IMR-90 (cell line): ENCODE data around the gene TMEM184C. TPM values are rescaled to one million over a fixed set of nuclear protein-coding genes. Genes with fewer than 3 reads are reported as not detected.

Source experiments
- ATAC-seq: fragments of 200-7000 bp; cut with Tn5 transposase; 2 replicates; pipeline ENCODE4 v1.9.1; 2020; ENCODE audit warnings: low read depth, mild to moderate bottlenecking, moderate library complexity
- BruUV-seq: library from RNA; stranded (reverse); fragments of 400-500 nt; replicated peaks from 2 replicates; lab custom pipeline; 2021; lab: Mats Ljungman, UMichigan
- CTCF ChIA-PET: fragments of 300-600 bp; formaldehyde crosslinking; extraction: SDS; loops from one replicate; lab custom pipeline; 2021; ENCODE audit warnings: antibody characterized with exemption; lab: Yijun Ruan, JAX
- POLR2A ChIA-PET: fragments of 300-600 bp; sonication (Branson Sonifier 250); formaldehyde crosslinking; loops from one replicate; lab custom pipeline; 2022; ENCODE audit warnings: antibody characterized with exemption; ENCODE audit not compliant: unreplicated experiment; lab: Charles Lee
- DNase-seq: peaks from one replicate; pipeline ENCODE4 v3.0.0; 2013
- H2AFZ ChIP-seq: replicated peaks from 2 replicates; pipeline ENCODE3; 2013; ENCODE audit warnings: low read length, mild to moderate bottlenecking; ENCODE audit not compliant: poor library complexity
- H2AK5ac ChIP-seq: 2 replicates; pipeline ENCODE4 v1.6.1; 2013; ENCODE audit warnings: low read depth, low read length, inconsistent platforms
- H2AK9ac ChIP-seq: replicated peaks from 2 replicates; pipeline ENCODE3; 2013; ENCODE audit warnings: mild to moderate bottlenecking, low read depth, low read length, moderate library complexity; ENCODE audit not compliant: poor library complexity
- H2BK120ac ChIP-seq: 2 replicates; pipeline ENCODE4 v1.6.1; 2013; ENCODE audit warnings: low read depth, low read length, inconsistent platforms
- H2BK15ac ChIP-seq: 3 replicates; pipeline ENCODE4 v1.6.1; 2013; ENCODE audit warnings: low read depth, low read length, inconsistent platforms
- H2BK20ac ChIP-seq: 2 replicates; pipeline ENCODE4 v1.6.1; 2013; ENCODE audit warnings: low read depth, mild to moderate bottlenecking, inconsistent platforms, low read length, moderate library complexity
- H2BK5ac ChIP-seq: 2 replicates; pipeline ENCODE4 v1.6.1; 2013; ENCODE audit warnings: mild to moderate bottlenecking, low read depth, low read length, inconsistent platforms; ENCODE audit not compliant: poor library complexity, severe bottlenecking
- H3K14ac ChIP-seq: replicated peaks from 2 replicates; pipeline ENCODE4 v1.6.1; 2013; ENCODE audit warnings: low read depth, low read length, inconsistent platforms
- H3K18ac ChIP-seq: 2 replicates; pipeline ENCODE4 v1.6.1; 2013; ENCODE audit warnings: low read depth, low read length, control low read depth
- H3K23ac ChIP-seq: 2 replicates; pipeline ENCODE4 v1.6.1; 2013; ENCODE audit warnings: low read depth, low read length, inconsistent platforms
- H3K27ac ChIP-seq: 2 replicates; pipeline ENCODE4 v1.5.1; 2013; ENCODE audit warnings: mild to moderate bottlenecking, control low read depth, low read length; ENCODE audit not compliant: insufficient read depth
- H3K27me3 ChIP-seq: 2 replicates; pipeline ENCODE4 v1.6.1; 2013; ENCODE audit warnings: low read length; ENCODE audit not compliant: control insufficient read depth, insufficient read depth
- H3K36me3 ChIP-seq: 2 replicates; pipeline ENCODE4 v1.6.1; 2013; ENCODE audit warnings: low read length, mixed read lengths; ENCODE audit not compliant: control insufficient read depth, insufficient read depth
- H3K4ac ChIP-seq: 2 replicates; pipeline ENCODE4 v1.6.1; 2013; ENCODE audit warnings: low read depth, low read length, inconsistent platforms
- H3K4me1 ChIP-seq: 2 replicates; pipeline ENCODE4 v1.6.1; 2013; ENCODE audit warnings: low read length, mixed read lengths; ENCODE audit not compliant: control insufficient read depth, insufficient read depth
- H3K4me2 ChIP-seq: 2 replicates; pipeline ENCODE4 v1.6.1; 2013; ENCODE audit warnings: low read depth, mild to moderate bottlenecking, control low read depth, low read length, moderate library complexity
- H3K4me3 ChIP-seq: 2 replicates; pipeline ENCODE4 v1.5.1; 2013; ENCODE audit warnings: low read depth, mild to moderate bottlenecking, control low read depth, low read length, moderate library complexity; ENCODE audit not compliant: insufficient read depth
- H3K56ac ChIP-seq: 2 replicates; pipeline ENCODE4 v1.6.1; 2013; ENCODE audit warnings: low read length, inconsistent platforms; ENCODE audit not compliant: insufficient read depth; ENCODE audit errors: extremely low read depth
- H3K79me1 ChIP-seq, 2 experiments: 2 replicates each; pipeline ENCODE4 v1.6.1; 2013; ENCODE audit warnings: low read length in 2 of 2, inconsistent platforms in 1 of 2, low read depth in 1 of 2
- H3K9ac ChIP-seq: 2 replicates; pipeline ENCODE4 v1.6.1; 2013; ENCODE audit warnings: low read depth, low read length, control low read depth
- H3K9me1 ChIP-seq: 2 replicates; pipeline ENCODE4 v1.6.1; 2013; ENCODE audit warnings: low read length, inconsistent platforms; ENCODE audit not compliant: insufficient read depth
- H3K9me3 ChIP-seq: 2 replicates; pipeline ENCODE4 v1.6.1; 2013; ENCODE audit warnings: low read length; ENCODE audit not compliant: control insufficient read depth, insufficient read depth
- H4K20me1 ChIP-seq: 2 replicates; pipeline ENCODE4 v1.6.1; 2013; ENCODE audit warnings: low read length, inconsistent platforms; ENCODE audit not compliant: insufficient read depth
- H4K5ac ChIP-seq: 2 replicates; pipeline ENCODE4 v1.6.1; 2013; ENCODE audit warnings: mild to moderate bottlenecking, low read depth, low read length, control low read depth
- H4K8ac ChIP-seq, 2 experiments: 2 replicates each; pipeline ENCODE4 v1.6.1; 2013; ENCODE audit warnings: low read depth in 2 of 2, low read length in 2 of 2, control low read depth in 1 of 2, inconsistent platforms in 1 of 2
- H4K91ac ChIP-seq: 2 replicates; pipeline ENCODE4 v1.6.1; 2013; ENCODE audit warnings: low read depth, low read length, inconsistent platforms; ENCODE audit not compliant: insufficient read depth
- BHLHE40 ChIP-seq: fragments of 150-350 bp; IDR thresholded peaks from 2 replicates; pipeline ENCODE4 v1.6.1; 2016; ENCODE audit warnings: mild to moderate bottlenecking, low read depth, low read length
- CEBPB ChIP-seq: IDR thresholded peaks from 2 replicates; pipeline ENCODE4 v1.6.1; 2012; ENCODE audit warnings: low read depth, low read length, improper control_type of control experiment
- CHD1 ChIP-seq: IDR thresholded peaks from 2 replicates; pipeline ENCODE4 v1.6.1; 2012; ENCODE audit warnings: low read depth, low read length, improper control_type of control experiment
- CTCF ChIP-seq: conservative IDR thresholded peaks from 2 replicates; pipeline ENCODE4 v1.5.1; 2012; ENCODE audit warnings: mild to moderate bottlenecking, low read depth, low read length, improper control_type of control experiment
- ELK1 ChIP-seq: fragments of 150-350 bp; IDR thresholded peaks from 2 replicates; pipeline ENCODE4 v1.6.1; 2016; ENCODE audit warnings: low read depth, mild to moderate bottlenecking, low read length, moderate library complexity, borderline replicate concordance
- FOS ChIP-seq: fragments of 150-350 bp; IDR thresholded peaks from 2 replicates; pipeline ENCODE4 v1.6.1; 2016; ENCODE audit warnings: low read depth, low read length
- MAFK ChIP-seq: IDR thresholded peaks from 2 replicates; pipeline ENCODE4 v1.6.1; 2012; ENCODE audit warnings: low read depth, low read length, improper control_type of control experiment
- MAZ ChIP-seq: IDR thresholded peaks from 2 replicates; pipeline ENCODE4 v1.6.1; 2012; ENCODE audit warnings: low read depth, mild to moderate bottlenecking, low read length, improper control_type of control experiment, moderate library complexity, borderline replicate concordance
- MXI1 ChIP-seq: IDR thresholded peaks from 2 replicates; pipeline ENCODE4 v1.6.1; 2012; ENCODE audit warnings: low read depth, mild to moderate bottlenecking, low read length, moderate library complexity, borderline replicate concordance
- NFE2L2 ChIP-seq: fragments of 150-350 bp; IDR thresholded peaks from 2 replicates; pipeline ENCODE4 v1.6.1; 2016; ENCODE audit warnings: low read depth, mild to moderate bottlenecking, low read length
- POLR2A ChIP-seq: IDR thresholded peaks from 2 replicates; pipeline ENCODE4 v1.6.1; 2012; ENCODE audit warnings: mild to moderate bottlenecking, low read depth, low read length
- RAD21 ChIP-seq: IDR thresholded peaks from 2 replicates; pipeline ENCODE4 v1.6.1; 2012; ENCODE audit warnings: low read length, improper control_type of control experiment
- RCOR1 ChIP-seq: IDR thresholded peaks from 2 replicates; pipeline ENCODE4 v1.6.1; 2012; ENCODE audit warnings: mild to moderate bottlenecking, low read length, improper control_type of control experiment; ENCODE audit not compliant: insufficient replicate concordance
- RFX5 ChIP-seq: IDR thresholded peaks from 2 replicates; pipeline ENCODE4 v1.8.0; 2012; ENCODE audit warnings: low read depth, mild to moderate bottlenecking, low read length, moderate library complexity
- SMC3 ChIP-seq: fragments of 150-350 bp; IDR thresholded peaks from 2 replicates; pipeline ENCODE4 v1.6.1; 2016; ENCODE audit warnings: low read depth, mild to moderate bottlenecking, antibody characterized with exemption, low read length, moderate library complexity
- USF2 ChIP-seq: fragments of 150-350 bp; IDR thresholded peaks from 2 replicates; pipeline ENCODE4 v1.6.1; 2017; ENCODE audit warnings: mild to moderate bottlenecking, antibody characterized with exemption, low read length, low read depth
- whole genome bisulfite sequencing, 2 experiments: methylation state at CpG; one replicate each; pipeline versions ENCODE4 v1.1.5 to v1.1.7; 2013; ENCODE audit warnings: missing lambda C conversion rate in 2 of 2; ENCODE audit not compliant: insufficient read length in 1 of 2; ENCODE audit errors: extremely low coverage in 2 of 2; 5-methylcytosine and 5-hydroxymethylcytosine counted together
- dilution Hi-C: fragments of 300-500 bp; cut with HindIII; formaldehyde crosslinking; loops from one replicate; pipeline ENCODE4 v1.14.3; 2018; ENCODE audit warnings: low sequenced_read_pairs; ENCODE audit not compliant: unreplicated experiment
- in situ Hi-C: fragments of 300-500 bp; cut with MboI; formaldehyde crosslinking; loops from 3 replicates; pipeline ENCODE4 v1.14.3; 2019; ENCODE audit warnings: low sequenced_read_pairs, inconsistent platforms, mixed read lengths
- intact Hi-C: fragments of 100-400 bp; cut with micrococcal nuclease; formaldehyde crosslinking; loops from 2 replicates; pipeline ENCODE4 v1.10.0; 2022
- polyA plus RNA-seq, 3 experiments: library from polyadenylated mRNA; depleted of rRNA; stranded (reverse); fragments of >200 nt; gene quantifications; 2 replicates each; pipeline ENCODE4 v1.2.3, GENCODE V29; 2012; ENCODE audit warnings: low replicate concordance in 1 of 3
- total RNA-seq: library from RNA; depleted of rRNA; stranded (reverse); fragments of >200 nt; gene quantifications from 2 replicates; pipeline ENCODE4 v1.2.3, GENCODE V29; 2012

Gene TMEM184C
- total and polyA plus RNA-seq, 2 of the 4 experiments (the other 2 are of a cell fraction) = 17.4 to 67.6 TPM

GRCh38 chr4:147589586-147589985, 27.6 kb upstream of the TMEM184C start:
- in situ Hi-C loops (loop anchor here (25.0 kb wide), 1 partner anchor 1252 kb away; no protein-coding TSS in a partner anchor), dilution Hi-C loops (no loop called here), intact Hi-C loops (loop anchor here (10.0 kb wide), 1 partner anchor 275 kb away; no protein-coding TSS in a partner anchor)
- H3K27ac ChIP-seq = peak overlapping the region; percentile 67
- H4K91ac ChIP-seq = peak overlapping the region; percentile 74
- DNase-seq = no peak
- H3K9me1 ChIP-seq = no peaks in the 10 kb centered on the region
- no peak overlapping the region for H2AK9ac ChIP-seq
- H3K18ac ChIP-seq = peak overlapping the region; percentile 91
- peak overlapping the region; percentile 87 for H2BK120ac ChIP-seq
- H2BK15ac ChIP-seq = peak overlapping the region; percentile 59; the same call in 2 of the 3 replicates
- BruUV-seq = no TSS peak
- no peak overlapping the region for H3K4me3 ChIP-seq
- 0 out of 2 replicates have a peak, but pooled peaks have one; percentile 21 for ATAC-seq
- no peaks in the 10 kb centered on the region for H3K36me3 ChIP-seq
- H3K79me1 ChIP-seq = no peaks in the 10 kb centered on the region
- peak overlapping the region; percentile 68 for H3K4ac ChIP-seq
- H2AK5ac ChIP-seq = peak overlapping the region; percentile 32; the same call in 1 of the 2 replicates
- peak overlapping the region; percentile 11 to 84; a peak in 2 of 4 replicates for H4K8ac ChIP-seq
- H3K14ac ChIP-seq = peak overlapping the region; percentile 98; the same call in 1 of the 2 replicates
- ChIA-PET CTCF (interaction anchor here (0.6 to 2.2 kb wide), 11 partner anchors 10 to 492 kb away, joined by 3 to 11 read pairs (median 3); no protein-coding TSS in a partner anchor), POLR2A (no interaction called here)
- H4K5ac ChIP-seq = peak overlapping the region; percentile 91
- H3K9me3 ChIP-seq = no peaks in the 10 kb centered on the region; the same call in 1 of the 2 replicates
- H3K4me2 ChIP-seq = peak overlapping the region; percentile 56
- H3K27me3 ChIP-seq = no peaks in the 10 kb centered on the region
- peaks cover 6% of the 10 kb centered on the region for H3K4me1 ChIP-seq
- peak overlapping the region; percentile 79 for H2BK5ac ChIP-seq
- H3K23ac ChIP-seq = no peak overlapping the region
- no CpG with 5 or more reads among the region's 1 CpG for WGBS, 2 experiments
- H4K20me1 ChIP-seq = no peaks in the 10 kb centered on the region
- no peak for TF ChIP-seq RFX5
- TF ChIP-seq FOS = no peak
- TF ChIP-seq MAFK = no peak
- TF ChIP-seq ELK1 = no peak
- TF ChIP-seq USF2 = no peak
- TF ChIP-seq CTCF = no peak
- TF ChIP-seq MXI1 = no peak
- no peak for TF ChIP-seq NFE2L2
- TF ChIP-seq CHD1 = no peak
- TF ChIP-seq BHLHE40 = no peak
- no peak for TF ChIP-seq RCOR1
- TF ChIP-seq CEBPB = no peak
- no peak for TF ChIP-seq MAZ
- TF ChIP-seq RAD21 = no peak
- no peak for TF ChIP-seq POLR2A
- TF ChIP-seq SMC3 = no peak
- H3K56ac ChIP-seq = peak overlapping the region; percentile 87; the same call in 1 of the 2 replicates
- peak overlapping the region; percentile 24; the same call in 1 of the 2 replicates for H3K9ac ChIP-seq
- peak overlapping the region; percentile 82; the same call in 1 of the 2 replicates for H2BK20ac ChIP-seq
- peak overlapping the region; percentile 74 for H2AFZ ChIP-seq
